ENCODE data around the gene ASB13.

ASB13 gene

GRCh38 chr10:5654218-5654755, 12.1 kb downstream of the ASB13 start:
- no peak for DNase-seq (ENCODE audit: low read depth)
- no peak overlapping the region for H3K4me3 ChIP-seq (ENCODE audit: low read length)
- TF ChIP-seq, protein P1, sequence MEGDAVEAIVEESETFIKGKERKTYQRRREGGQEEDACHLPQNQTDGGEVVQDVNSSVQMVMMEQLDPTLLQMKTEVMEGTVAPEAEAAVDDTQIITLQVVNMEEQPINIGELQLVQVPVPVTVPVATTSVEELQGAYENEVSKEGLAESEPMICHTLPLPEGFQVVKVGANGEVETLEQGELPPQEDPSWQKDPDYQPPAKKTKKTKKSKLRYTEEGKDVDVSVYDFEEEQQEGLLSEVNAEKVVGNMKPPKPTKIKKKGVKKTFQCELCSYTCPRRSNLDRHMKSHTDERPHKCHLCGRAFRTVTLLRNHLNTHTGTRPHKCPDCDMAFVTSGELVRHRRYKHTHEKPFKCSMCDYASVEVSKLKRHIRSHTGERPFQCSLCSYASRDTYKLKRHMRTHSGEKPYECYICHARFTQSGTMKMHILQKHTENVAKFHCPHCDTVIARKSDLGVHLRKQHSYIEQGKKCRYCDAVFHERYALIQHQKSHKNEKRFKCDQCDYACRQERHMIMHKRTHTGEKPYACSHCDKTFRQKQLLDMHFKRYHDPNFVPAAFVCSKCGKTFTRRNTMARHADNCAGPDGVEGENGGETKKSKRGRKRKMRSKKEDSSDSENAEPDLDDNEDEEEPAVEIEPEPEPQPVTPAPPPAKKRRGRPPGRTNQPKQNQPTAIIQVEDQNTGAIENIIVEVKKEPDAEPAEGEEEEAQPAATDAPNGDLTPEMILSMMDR (conservative IDR thresholded peaks at IDR 0.05; ENCODE audit: low read length), result no peak

DNA sequence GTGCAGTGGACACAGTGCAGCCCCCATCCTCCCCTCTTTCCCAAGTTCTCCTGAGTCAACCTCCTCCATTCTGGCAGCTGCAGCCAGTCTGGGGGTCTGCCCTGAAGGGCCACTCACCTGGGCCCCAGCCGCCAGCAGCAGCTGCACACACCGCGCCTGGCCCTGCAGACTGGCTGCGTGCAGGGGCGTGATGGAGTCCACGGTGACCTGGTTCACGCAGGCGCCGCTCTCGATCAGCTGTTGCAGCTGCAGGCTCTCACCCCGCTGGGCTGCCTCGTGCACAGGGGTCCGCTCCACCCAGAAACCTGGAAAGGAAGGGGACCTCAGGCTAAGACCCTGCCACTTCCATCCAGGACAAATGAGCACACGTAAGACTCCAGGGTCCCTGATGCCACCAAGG, 13.6 kb downstream of the ASB13 start:
- no peak for DNase-seq (ENCODE audit: low read depth)
- H3K4me3 ChIP-seq (ENCODE audit: low read length), result no peak overlapping the region
- TF ChIP-seq, protein P1 (conservative IDR thresholded peaks at IDR 0.05; ENCODE audit: low read length), result no peak

DNA sequence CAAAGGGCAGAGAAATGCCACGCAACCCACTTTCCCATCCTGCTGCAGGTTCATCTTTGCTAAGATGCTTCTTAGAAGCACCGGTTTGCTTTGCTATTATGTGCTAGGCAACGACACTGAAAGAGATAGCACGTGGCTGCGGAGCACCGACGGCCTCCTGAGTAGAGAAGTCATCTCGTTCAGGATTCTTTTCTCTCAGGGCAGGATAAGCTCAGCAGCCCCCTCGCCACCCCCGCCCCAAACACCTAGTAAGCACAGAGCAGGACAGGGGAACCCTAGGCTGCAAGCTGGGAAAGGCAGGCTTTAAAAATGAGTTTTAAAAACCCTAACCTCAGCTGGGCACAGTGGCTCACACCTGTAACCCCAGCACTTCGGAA, 15.0 kb downstream of the ASB13 start:
- DNase-seq (ENCODE audit: low read depth), result no peak
- H3K4me3 ChIP-seq (ENCODE audit: low read length), result no peak overlapping the region
- TF ChIP-seq, protein P1 (conservative IDR thresholded peaks at IDR 0.05; ENCODE audit: low read length), result no peak

- H3K4me3 ChIP-seq (ENCODE audit: low read length), result no peak overlapping the region
- DNase-seq (ENCODE audit: low read depth), result no peak
- TF ChIP-seq, protein P1 (conservative IDR thresholded peaks at IDR 0.05; ENCODE audit: low read length), result no peak
Measured at GRCh38 chr10:5650664-5651387, 15.6 kb downstream of the ASB13 start.

DNA sequence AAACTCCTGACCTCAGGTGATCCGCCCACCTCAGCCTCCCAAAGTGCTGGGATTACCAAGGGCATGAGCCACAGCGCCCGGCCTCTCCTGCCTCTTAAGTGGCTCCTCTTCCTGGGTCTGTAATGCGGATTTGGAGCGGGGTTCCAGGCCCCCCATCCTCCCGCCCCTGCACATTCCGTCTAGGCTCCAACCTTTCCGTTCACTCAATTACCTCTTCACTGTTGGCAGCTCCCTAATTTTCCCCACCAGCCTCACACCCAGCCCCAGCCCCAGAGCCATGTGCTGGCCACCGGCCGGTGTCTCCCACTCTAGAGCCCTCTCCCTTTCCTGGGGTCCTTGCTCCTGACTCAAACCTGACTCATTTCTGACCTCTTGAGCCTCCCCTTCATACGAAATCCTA, 16.6 kb downstream of the ASB13 start:
- no peak overlapping the region for H3K4me3 ChIP-seq (ENCODE audit: low read length)
- TF ChIP-seq, protein P1 (conservative IDR thresholded peaks at IDR 0.05; ENCODE audit: low read length), result no peak
- no peak for DNase-seq (ENCODE audit: low read depth)

DNA sequence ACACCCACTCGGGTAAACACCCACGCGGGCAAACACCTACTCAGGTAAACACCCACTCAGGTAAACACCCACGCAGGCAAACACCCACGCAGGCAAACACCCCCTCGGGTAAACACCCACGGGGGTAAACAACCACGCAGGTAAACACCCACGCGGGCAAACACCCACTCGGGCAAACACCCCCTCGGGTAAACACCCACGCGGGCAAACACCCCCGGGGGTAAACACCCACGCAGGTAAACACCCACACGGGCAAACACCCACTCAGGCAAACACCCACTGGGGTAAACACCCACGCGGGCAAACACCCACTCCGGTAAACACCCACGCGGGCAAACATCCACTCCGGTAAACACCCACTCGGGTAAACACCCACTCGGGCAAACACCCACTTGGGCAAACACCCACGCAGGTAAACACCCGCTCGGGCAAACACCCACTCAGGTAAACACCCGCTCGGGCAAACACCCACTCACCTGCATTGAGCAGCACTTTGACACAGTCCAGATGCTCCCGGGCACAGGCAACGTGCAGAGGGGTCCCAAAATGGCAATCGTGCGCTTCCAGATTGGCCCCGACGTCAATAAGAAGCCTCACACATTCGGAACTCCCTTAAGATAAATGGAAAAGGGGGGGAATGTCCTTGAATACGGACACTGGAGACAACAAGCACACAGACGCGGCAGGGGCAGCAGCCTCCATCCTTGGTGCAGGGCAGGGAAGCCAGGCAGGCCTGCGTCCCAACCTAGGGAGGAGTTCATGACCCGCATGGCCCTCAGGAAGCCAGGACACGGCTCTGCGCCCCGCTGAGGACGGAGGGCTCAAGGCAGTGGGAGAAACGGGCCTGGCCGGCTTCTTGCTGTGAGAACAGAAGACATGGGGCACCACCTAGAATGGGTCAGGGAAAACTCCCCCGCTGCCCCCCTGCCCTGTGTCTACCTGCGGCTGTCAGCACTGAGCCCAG, 17.6 kb downstream of the ASB13 start:
- no peak for DNase-seq (ENCODE audit: low read depth)
- TF ChIP-seq, protein P1 (conservative IDR thresholded peaks at IDR 0.05; ENCODE audit: low read length), result no peak
- no peak overlapping the region for H3K4me3 ChIP-seq (ENCODE audit: low read length)
